Measurements from ENCODE around the gene INSC. TPM values are rescaled to one million over a fixed set of nuclear protein-coding genes. Genes with fewer than 3 reads are reported as not detected.

INSC gene
- total RNA-seq, 2 experiments from 2014 or later: not detected

GRCh38 chr11:15200696-15201095 lies 86.0 kb downstream of the INSC start:
- no peaks in the 10 kb centered on the region for H3K36me3 ChIP-seq (ENCODE audit: insufficient read depth, low read length)
- CTCF ChIA-PET: no interaction called here
- H3K9me3 Mint-ChIP-seq: no peaks in the 10 kb centered on the region

GRCh38 chr11:15201586-15201985 lies 86.9 kb downstream of the INSC start:
- no peak for ATAC-seq (ENCODE audit: poor library complexity)
- H3K4me3 ChIP-seq (ENCODE audit: low read length): no peak overlapping the region
- H3K27ac ChIP-seq (ENCODE audit: low read depth in 1 of 2, low read length in 2 of 2): no peak overlapping the region
- H3K4me1 ChIP-seq (ENCODE audit: insufficient read depth, low read length): no peaks in the 10 kb centered on the region
- ChIA-PET POLR2A (no interaction called here), CTCF (no interaction called here)
- H3K27me3 ChIP-seq (ENCODE audit: control insufficient read depth in 1 of 2, insufficient read depth in 2 of 2, low read length in 2 of 2): peaks cover 0 to 6% of the 10 kb centered on the region in 2 experiments
- intact Hi-C loops (cut with DNase I, micrococcal nuclease): loop anchor here (10.0 kb wide), 3 partner anchors 407 to 1427 kb away; no protein-coding TSS in a partner anchor
- no peaks in the 10 kb centered on the region for H3K36me3 ChIP-seq (ENCODE audit: insufficient read depth, low read length)
- no peaks in the 10 kb centered on the region for H3K9me3 Mint-ChIP-seq
- H3K27ac Mint-ChIP-seq: no peak overlapping the region
- DNase-seq: no peak
- H3K4me3 Mint-ChIP-seq: no peak overlapping the region
- no peak for TF ChIP-seq CTCF (IDR thresholded peaks at IDR 0.05)
- H3K27me3 Mint-ChIP-seq: peaks cover 5% of the 10 kb centered on the region
- no peaks in the 10 kb centered on the region for H3K4me1 Mint-ChIP-seq (ENCODE audit: low read depth)
- no peaks in the 10 kb centered on the region for H3K36me3 Mint-ChIP-seq (ENCODE audit: low read depth)
- no peaks in the 10 kb centered on the region for H3K9me3 ChIP-seq (ENCODE audit: control insufficient read depth in 1 of 2, insufficient read depth in 1 of 2, low read length in 2 of 2)

More at GRCh38 chr11:15200696-15201095, 86.0 kb downstream of the INSC start:
- Mint-ChIP-seq H3K4me1 (ENCODE audit: low read depth) (no peaks in the 10 kb centered on the region), H3K4me3 (no peak overlapping the region), H3K27me3 (peaks cover 5% of the 10 kb centered on the region), H3K27ac (no peak overlapping the region), H3K36me3 (ENCODE audit: low read depth) (no peaks in the 10 kb centered on the region)
- Histone ChIP-seq H3K4me3 (ENCODE audit: low read length) (no peak overlapping the region), H3K4me1 (ENCODE audit: insufficient read depth, low read length) (no peaks in the 10 kb centered on the region), H3K27me3 (ENCODE audit: control insufficient read depth in 1 of 2, insufficient read depth in 2 of 2, low read length in 2 of 2) (peaks cover 0 to 6% of the 10 kb centered on the region in 2 experiments), H3K27ac (ENCODE audit: low read depth in 1 of 2, low read length in 2 of 2) (no peak overlapping the region), H3K9me3 (ENCODE audit: control insufficient read depth in 1 of 2, insufficient read depth in 1 of 2, low read length in 2 of 2) (no peaks in the 10 kb centered on the region)
- ATAC-seq (ENCODE audit: poor library complexity): no peak
- DNase-seq: no peak
- intact Hi-C loops (cut with DNase I, micrococcal nuclease): loop anchor here (10.0 kb wide), 3 partner anchors 406 to 1426 kb away; no protein-coding TSS in a partner anchor
- POLR2A ChIA-PET: no interaction called here
- no peak for TF ChIP-seq CTCF (IDR thresholded peaks at IDR 0.05)

GRCh38 chr11:15202626-15203025 lies 87.9 kb downstream of the INSC start:
- DNase-seq (no peak), ATAC-seq (ENCODE audit: poor library complexity) (no peak)
- no peaks in the 10 kb centered on the region for H3K36me3 Mint-ChIP-seq (ENCODE audit: low read depth)
- peaks cover 0 to 4% of the 10 kb centered on the region in 2 experiments for H3K27me3 ChIP-seq (ENCODE audit: control insufficient read depth in 1 of 2, insufficient read depth in 2 of 2, low read length in 2 of 2)
- no peaks in the 10 kb centered on the region for H3K4me1 Mint-ChIP-seq (ENCODE audit: low read depth)
- no peak for TF ChIP-seq CTCF (IDR thresholded peaks at IDR 0.05)
- H3K9me3 ChIP-seq (ENCODE audit: control insufficient read depth in 1 of 2, insufficient read depth in 1 of 2, low read length in 2 of 2): no peaks in the 10 kb centered on the region
- peaks cover 5% of the 10 kb centered on the region for H3K27me3 Mint-ChIP-seq
- H3K4me1 ChIP-seq (ENCODE audit: insufficient read depth, low read length): no peaks in the 10 kb centered on the region
- H3K4me3 ChIP-seq (ENCODE audit: low read length): no peak overlapping the region
- no peaks in the 10 kb centered on the region for H3K9me3 Mint-ChIP-seq
- H3K27ac ChIP-seq (ENCODE audit: low read depth in 1 of 2, low read length in 2 of 2): no peak overlapping the region
- POLR2A ChIA-PET: no interaction called here
- intact Hi-C loops (cut with DNase I, micrococcal nuclease): loop anchor here (10.0 kb wide), 3 partner anchors 408 to 1428 kb away; no protein-coding TSS in a partner anchor
- no peak overlapping the region for H3K4me3 Mint-ChIP-seq
- no peak overlapping the region for H3K27ac Mint-ChIP-seq
- no peaks in the 10 kb centered on the region for H3K36me3 ChIP-seq (ENCODE audit: insufficient read depth, low read length)
- CTCF ChIA-PET: no interaction called here
